ENCODE data around the gene PAN3. TPM values are rescaled to one million over a fixed set of nuclear protein-coding genes. Genes with fewer than 3 reads are reported as not detected.

The PAN3 gene
- total and polyA plus RNA-seq, 2 of the 8 experiments (the other 6 are each of a cell fraction or from before 2014, with no cell fraction given), result 12.7 to 39.3 TPM

DNA sequence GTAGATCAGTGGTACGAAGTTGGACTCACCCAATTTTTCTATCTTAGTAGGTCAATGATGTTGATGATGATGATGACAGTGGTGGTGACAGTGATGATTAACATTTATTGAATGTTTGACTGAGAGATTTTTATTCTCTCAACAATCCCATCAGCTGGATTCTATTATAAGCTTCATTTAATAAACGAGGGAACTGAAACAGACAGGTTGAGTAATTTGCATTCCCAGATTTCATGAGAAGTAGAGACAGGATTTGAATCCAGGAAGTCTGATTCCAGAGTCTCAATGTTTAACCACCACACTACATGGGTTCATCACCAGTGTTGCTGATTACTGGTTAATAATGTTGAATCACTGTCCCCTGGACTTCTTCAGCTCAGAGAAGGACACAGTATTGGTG is 187.7 kb downstream of the PAN3 start (continued):
- TF ChIP-seq, protein P1, sequence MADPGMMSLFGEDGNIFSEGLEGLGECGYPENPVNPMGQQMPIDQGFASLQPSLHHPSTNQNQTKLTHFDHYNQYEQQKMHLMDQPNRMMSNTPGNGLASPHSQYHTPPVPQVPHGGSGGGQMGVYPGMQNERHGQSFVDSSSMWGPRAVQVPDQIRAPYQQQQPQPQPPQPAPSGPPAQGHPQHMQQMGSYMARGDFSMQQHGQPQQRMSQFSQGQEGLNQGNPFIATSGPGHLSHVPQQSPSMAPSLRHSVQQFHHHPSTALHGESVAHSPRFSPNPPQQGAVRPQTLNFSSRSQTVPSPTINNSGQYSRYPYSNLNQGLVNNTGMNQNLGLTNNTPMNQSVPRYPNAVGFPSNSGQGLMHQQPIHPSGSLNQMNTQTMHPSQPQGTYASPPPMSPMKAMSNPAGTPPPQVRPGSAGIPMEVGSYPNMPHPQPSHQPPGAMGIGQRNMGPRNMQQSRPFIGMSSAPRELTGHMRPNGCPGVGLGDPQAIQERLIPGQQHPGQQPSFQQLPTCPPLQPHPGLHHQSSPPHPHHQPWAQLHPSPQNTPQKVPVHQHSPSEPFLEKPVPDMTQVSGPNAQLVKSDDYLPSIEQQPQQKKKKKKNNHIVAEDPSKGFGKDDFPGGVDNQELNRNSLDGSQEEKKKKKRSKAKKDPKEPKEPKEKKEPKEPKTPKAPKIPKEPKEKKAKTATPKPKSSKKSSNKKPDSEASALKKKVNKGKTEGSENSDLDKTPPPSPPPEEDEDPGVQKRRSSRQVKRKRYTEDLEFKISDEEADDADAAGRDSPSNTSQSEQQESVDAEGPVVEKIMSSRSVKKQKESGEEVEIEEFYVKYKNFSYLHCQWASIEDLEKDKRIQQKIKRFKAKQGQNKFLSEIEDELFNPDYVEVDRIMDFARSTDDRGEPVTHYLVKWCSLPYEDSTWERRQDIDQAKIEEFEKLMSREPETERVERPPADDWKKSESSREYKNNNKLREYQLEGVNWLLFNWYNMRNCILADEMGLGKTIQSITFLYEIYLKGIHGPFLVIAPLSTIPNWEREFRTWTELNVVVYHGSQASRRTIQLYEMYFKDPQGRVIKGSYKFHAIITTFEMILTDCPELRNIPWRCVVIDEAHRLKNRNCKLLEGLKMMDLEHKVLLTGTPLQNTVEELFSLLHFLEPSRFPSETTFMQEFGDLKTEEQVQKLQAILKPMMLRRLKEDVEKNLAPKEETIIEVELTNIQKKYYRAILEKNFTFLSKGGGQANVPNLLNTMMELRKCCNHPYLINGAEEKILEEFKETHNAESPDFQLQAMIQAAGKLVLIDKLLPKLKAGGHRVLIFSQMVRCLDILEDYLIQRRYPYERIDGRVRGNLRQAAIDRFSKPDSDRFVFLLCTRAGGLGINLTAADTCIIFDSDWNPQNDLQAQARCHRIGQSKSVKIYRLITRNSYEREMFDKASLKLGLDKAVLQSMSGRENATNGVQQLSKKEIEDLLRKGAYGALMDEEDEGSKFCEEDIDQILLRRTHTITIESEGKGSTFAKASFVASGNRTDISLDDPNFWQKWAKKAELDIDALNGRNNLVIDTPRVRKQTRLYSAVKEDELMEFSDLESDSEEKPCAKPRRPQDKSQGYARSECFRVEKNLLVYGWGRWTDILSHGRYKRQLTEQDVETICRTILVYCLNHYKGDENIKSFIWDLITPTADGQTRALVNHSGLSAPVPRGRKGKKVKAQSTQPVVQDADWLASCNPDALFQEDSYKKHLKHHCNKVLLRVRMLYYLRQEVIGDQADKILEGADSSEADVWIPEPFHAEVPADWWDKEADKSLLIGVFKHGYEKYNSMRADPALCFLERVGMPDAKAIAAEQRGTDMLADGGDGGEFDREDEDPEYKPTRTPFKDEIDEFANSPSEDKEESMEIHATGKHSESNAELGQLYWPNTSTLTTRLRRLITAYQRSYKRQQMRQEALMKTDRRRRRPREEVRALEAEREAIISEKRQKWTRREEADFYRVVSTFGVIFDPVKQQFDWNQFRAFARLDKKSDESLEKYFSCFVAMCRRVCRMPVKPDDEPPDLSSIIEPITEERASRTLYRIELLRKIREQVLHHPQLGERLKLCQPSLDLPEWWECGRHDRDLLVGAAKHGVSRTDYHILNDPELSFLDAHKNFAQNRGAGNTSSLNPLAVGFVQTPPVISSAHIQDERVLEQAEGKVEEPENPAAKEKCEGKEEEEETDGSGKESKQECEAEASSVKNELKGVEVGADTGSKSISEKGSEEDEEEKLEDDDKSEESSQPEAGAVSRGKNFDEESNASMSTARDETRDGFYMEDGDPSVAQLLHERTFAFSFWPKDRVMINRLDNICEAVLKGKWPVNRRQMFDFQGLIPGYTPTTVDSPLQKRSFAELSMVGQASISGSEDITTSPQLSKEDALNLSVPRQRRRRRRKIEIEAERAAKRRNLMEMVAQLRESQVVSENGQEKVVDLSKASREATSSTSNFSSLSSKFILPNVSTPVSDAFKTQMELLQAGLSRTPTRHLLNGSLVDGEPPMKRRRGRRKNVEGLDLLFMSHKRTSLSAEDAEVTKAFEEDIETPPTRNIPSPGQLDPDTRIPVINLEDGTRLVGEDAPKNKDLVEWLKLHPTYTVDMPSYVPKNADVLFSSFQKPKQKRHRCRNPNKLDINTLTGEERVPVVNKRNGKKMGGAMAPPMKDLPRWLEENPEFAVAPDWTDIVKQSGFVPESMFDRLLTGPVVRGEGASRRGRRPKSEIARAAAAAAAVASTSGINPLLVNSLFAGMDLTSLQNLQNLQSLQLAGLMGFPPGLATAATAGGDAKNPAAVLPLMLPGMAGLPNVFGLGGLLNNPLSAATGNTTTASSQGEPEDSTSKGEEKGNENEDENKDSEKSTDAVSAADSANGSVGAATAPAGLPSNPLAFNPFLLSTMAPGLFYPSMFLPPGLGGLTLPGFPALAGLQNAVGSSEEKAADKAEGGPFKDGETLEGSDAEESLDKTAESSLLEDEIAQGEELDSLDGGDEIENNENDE (IDR thresholded peaks at IDR 0.05; ENCODE audit: insufficient replicate concordance, low read length), result no peak
- no peak for TF ChIP-seq KDM5A (IDR thresholded peaks at IDR 0.05; ENCODE audit: low read length)
- no peak for TF ChIP-seq HDAC6 (IDR thresholded peaks at IDR 0.05; ENCODE audit: low read depth, low read length)
- TF ChIP-seq, protein P2, sequence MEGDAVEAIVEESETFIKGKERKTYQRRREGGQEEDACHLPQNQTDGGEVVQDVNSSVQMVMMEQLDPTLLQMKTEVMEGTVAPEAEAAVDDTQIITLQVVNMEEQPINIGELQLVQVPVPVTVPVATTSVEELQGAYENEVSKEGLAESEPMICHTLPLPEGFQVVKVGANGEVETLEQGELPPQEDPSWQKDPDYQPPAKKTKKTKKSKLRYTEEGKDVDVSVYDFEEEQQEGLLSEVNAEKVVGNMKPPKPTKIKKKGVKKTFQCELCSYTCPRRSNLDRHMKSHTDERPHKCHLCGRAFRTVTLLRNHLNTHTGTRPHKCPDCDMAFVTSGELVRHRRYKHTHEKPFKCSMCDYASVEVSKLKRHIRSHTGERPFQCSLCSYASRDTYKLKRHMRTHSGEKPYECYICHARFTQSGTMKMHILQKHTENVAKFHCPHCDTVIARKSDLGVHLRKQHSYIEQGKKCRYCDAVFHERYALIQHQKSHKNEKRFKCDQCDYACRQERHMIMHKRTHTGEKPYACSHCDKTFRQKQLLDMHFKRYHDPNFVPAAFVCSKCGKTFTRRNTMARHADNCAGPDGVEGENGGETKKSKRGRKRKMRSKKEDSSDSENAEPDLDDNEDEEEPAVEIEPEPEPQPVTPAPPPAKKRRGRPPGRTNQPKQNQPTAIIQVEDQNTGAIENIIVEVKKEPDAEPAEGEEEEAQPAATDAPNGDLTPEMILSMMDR (IDR thresholded peaks at IDR 0.05; ENCODE audit: control extremely low read depth in 1 of 3, insufficient read depth in 1 of 3, low read depth in 1 of 3, low read length in 3 of 3), result no peak
- TF ChIP-seq BRCA1 (IDR thresholded peaks at IDR 0.05; ENCODE audit: low read depth, low read length), result no peak
- TF ChIP-seq POLR2AphosphoS5 (IDR thresholded peaks at IDR 0.05; ENCODE audit: low read depth, low read length), result no peak
- TF ChIP-seq CHD2 (IDR thresholded peaks at IDR 0.05; ENCODE audit: low read length), result no peak
- no peak for TF ChIP-seq CBX5 (IDR thresholded peaks at IDR 0.05; ENCODE audit: low read depth, low read length)
- TF ChIP-seq TEAD4 (IDR thresholded peaks at IDR 0.05; ENCODE audit: low read depth, low read length), result no peak
